MG63 (cell line): ENCODE data around the gene CKMT2. TPM values are rescaled to one million over a fixed set of nuclear protein-coding genes. Genes with fewer than 3 reads are reported as not detected.
"Not testable (repeated sequence)": the region's sequence is repeated elsewhere in the genome, so short reads cannot be mapped to it uniquely, and the experiment has no call there.

Experiments
- DNase-seq: peaks from one replicate; pipeline ENCODE4 v3.0.0-alpha.2; 2020
- H3K27me3 ChIP-seq: fragments of 250-450 bp; sonication (Bioruptor Pico); 2 replicates; pipeline ENCODE4 v1.5.1; 2020; ENCODE audit warnings: mild to moderate bottlenecking, moderate library complexity
- H3K36me3 ChIP-seq: fragments of 250-450 bp; sonication (Bioruptor Pico); 2 replicates; pipeline ENCODE4 v1.5.1; 2020; ENCODE audit warnings: mild to moderate bottlenecking, moderate library complexity
- H3K4me3 ChIP-seq: fragments of 250-450 bp; sonication (Bioruptor Pico); 2 replicates; pipeline ENCODE4 v1.5.1; 2020; ENCODE audit warnings: mild to moderate bottlenecking, moderate library complexity
- H3K9me3 ChIP-seq: fragments of 250-450 bp; sonication (Bioruptor Pico); 2 replicates; pipeline ENCODE4 v1.5.1; 2020; ENCODE audit warnings: mild to moderate bottlenecking, moderate library complexity
- total RNA-seq: library from RNA; depleted of rRNA; stranded (reverse); fragments of >200 nt; shearing (Covaris generic); gene quantifications from 2 replicates; pipeline ENCODE4 v1.2.3, GENCODE V29; 2014; ENCODE audit warnings: low replicate concordance

CKMT2 gene
- total RNA-seq, 1 experiment from 2014 or later = not detected

DNA sequence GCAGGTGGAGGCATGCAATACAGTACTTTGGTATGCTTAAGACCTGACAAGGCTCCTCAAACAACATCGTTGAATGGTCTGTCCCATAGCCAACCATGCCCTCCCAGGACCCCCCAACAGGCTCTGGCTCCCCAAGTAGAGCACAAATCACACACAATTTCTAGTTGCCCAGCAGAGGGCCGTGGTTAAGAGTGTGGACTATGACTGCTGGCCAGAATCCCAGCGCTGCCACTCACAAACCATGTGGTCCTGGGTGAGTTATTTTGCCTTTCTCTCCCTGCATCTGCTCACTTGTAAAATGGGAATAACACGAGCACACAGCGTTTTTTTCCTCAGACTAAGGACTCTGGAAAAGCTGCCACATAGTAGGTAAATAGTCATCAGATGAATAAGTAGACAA is 6.5 kb downstream of the CKMT2 start:
- Histone ChIP-seq H3K36me3 (no peaks in the 10 kb centered on the region), H3K4me3 (no peak overlapping the region), H3K9me3 (no peaks in the 10 kb centered on the region), H3K27me3 (no peaks in the 10 kb centered on the region)
- no peak for DNase-seq

DNA sequence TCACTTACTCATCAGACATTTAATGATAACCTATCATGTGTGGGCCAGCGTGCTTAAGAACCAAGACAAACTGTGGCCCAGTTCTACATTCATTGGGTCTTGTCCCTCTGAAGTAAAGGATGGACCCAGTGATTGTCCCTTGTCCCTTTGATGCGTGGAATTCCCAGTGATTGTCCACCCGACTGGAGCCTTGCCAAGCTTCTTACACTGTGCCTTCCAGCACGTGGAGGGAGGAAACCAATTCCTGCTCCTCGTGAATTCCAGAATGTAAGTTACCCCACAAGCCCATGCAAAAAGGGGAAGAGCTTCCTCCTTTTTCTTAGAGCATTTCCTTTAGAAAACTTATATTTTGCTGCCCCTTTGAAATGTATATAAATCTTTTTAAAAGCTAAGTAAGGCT is 7.9 kb downstream of the CKMT2 start:
- Histone ChIP-seq H3K9me3 (no peaks in the 10 kb centered on the region), H3K36me3 (no peaks in the 10 kb centered on the region; the same call in 1 of the 2 replicates), H3K4me3 (no peak overlapping the region), H3K27me3 (no peaks in the 10 kb centered on the region)
- DNase-seq = no peak

DNA sequence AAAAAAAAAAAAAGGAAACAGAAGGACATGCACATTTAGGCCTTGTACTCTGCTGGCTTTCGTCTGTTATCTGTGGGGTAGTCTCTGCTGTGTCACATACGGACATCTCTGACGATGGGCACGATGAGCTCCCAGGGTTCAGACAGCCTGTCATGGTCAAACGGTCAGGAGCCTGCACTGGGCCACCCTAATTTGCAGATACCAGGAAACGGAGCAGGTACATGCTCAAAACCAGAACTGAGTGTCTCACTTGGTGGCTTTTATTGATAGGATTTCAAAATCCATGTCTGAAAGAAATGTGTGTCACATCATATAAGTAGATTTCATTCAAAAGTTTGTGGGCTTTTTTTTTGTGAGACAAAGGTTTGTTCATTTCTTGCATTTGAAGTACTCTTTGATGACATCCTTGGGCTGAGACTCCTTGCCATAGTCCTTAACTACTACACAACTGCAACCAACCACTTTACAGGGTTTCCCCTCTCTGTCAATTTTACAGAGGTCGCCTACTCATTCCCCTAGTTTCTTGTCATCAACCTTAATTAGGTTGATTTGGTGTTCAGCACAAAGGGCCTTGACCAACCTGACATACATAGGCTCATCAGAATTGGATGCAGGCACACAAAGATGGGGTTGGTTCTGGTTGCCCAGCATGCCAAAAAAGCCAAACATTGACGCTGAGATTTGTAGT is 9.0 kb downstream of the CKMT2 start:
- Histone ChIP-seq H3K9me3 (no peaks in the 10 kb centered on the region), H3K27me3 (no peaks in the 10 kb centered on the region), H3K36me3 (no peaks in the 10 kb centered on the region; the same call in 1 of the 2 replicates), H3K4me3 (no peak overlapping the region)
- no peak for DNase-seq

DNA sequence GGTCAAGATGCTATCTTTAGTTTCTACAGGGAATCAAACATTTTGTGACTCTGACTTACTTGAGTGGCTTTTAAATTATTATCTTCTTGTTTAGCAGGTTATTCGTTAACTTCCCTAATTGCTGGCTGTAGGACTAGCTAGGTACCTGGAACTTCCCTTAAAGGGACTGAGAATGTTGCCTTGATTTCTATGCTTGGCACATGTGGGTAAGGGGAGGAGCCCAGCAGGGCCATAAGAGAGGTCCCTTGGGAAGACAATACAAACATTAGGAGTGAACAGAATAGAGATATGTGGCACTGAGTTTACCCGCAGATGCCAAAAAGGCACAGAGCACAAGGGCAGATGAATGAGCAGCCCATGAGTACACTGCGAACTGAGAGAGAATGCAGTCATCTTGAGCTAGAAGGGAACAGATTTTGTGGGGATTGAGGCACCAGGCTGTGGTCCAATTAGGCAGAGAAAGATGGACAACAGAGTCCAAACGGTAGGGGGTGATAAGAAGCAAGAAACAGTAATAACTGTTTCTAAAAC is 9.8 kb downstream of the CKMT2 start:
- Histone ChIP-seq H3K27me3 (no peaks in the 10 kb centered on the region), H3K36me3 (no peaks in the 10 kb centered on the region; the same call in 1 of the 2 replicates), H3K4me3 (no peak overlapping the region), H3K9me3 (no peaks in the 10 kb centered on the region)
- no peak for DNase-seq

DNA sequence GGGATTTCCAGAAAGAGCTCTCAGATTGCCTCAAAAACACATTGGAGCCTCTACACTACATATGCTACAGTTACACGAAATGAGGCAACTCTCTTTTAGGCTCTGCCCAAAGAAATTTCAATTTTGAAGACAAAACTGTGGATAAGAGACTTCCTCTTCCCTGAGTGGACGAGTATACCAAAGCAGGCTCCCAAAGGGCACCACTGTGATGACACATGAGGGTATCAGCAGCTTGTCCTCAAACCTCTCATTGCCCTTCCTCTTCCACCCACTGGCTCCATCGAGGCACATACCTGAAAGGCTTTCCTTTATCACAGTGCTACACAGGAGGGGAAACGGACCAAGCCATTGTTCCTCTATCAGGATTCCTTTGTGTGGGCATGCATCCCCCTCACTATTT is 11.3 kb downstream of the CKMT2 start:
- DNase-seq = no peak
- Histone ChIP-seq H3K4me3 (no peak overlapping the region), H3K27me3 (no peaks in the 10 kb centered on the region), H3K9me3 (no peaks in the 10 kb centered on the region), H3K36me3 (no peaks in the 10 kb centered on the region; the same call in 1 of the 2 replicates)

DNA sequence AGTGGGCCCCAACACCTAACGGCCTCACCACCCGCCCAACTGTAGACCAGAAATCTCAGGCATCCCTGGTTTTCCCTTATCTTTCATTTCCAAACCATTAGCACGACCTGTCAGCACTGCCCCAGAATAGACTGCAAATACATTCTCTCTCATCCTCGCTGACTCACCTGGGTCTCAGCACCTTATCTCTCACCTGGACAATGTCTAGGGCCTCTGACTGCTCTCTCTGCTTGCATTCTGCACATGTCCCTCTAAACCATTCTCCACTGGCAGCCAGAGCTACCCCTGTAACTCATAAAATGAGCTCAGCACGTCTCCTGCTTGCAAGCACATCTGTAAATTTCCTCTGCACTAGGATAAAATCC is 12.7 kb downstream of the CKMT2 start:
- Histone ChIP-seq H3K36me3 (no peaks in the 10 kb centered on the region; the same call in 1 of the 2 replicates), H3K27me3 (no peaks in the 10 kb centered on the region), H3K9me3 (no peaks in the 10 kb centered on the region), H3K4me3 (no peak overlapping the region)
- DNase-seq = no peak

DNA sequence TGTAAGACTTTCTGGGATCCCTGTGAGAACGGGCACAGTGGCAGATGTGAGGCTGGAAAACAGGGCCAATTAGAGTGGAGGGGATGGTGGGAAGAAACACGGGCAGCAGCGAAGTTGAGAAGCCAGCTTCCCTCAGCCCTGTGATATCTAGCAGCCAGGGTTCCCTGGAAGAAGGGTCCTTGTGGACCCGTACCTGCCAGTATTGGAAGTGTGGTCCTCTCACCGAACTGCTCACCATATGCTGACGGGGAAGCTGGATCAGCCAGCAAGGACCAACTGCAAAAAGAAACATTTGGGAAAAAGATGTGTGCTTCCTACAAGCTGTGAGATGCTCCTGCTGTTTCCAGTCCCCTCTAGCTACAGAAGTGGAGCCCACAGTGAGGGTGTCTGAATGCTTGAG is 13.6 kb downstream of the CKMT2 start:
- H3K36me3 ChIP-seq = no peaks in the 10 kb centered on the region; the same call in 1 of the 2 replicates
- no peak for DNase-seq
- no peaks in the 10 kb centered on the region for H3K9me3 ChIP-seq
- no peaks in the 10 kb centered on the region for H3K27me3 ChIP-seq
- H3K4me3 ChIP-seq = no peak overlapping the region

DNA sequence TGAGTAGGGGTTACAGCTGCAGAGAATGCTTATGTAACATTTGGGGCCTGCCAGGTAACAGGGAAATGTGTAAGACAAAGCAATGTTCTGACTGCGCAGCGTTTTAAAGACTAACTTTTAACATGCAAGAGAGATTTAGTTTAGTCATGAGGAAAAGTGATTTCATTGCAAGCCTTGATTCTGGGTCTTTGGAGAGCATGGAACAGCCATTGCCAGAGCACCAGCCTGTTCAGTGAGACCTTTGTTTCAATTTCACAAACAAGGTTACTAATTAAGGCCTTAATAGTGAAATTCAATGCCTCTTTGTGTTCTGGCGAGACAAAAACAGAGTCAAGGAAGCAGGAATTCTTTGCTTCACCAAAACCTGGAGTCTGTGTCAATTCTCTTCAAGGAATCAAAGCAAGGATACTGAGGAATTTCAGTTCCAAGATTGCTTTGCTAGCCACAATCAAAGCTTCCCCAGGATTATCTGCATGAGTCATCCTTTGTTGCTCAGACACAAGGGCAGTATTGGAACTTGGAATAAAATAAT is 14.4 kb downstream of the CKMT2 start:
- Histone ChIP-seq H3K9me3 (no peaks in the 10 kb centered on the region), H3K27me3 (no peaks in the 10 kb centered on the region), H3K36me3 (no peaks in the 10 kb centered on the region; the same call in 1 of the 2 replicates), H3K4me3 (no peak overlapping the region)
- no peak for DNase-seq

DNA sequence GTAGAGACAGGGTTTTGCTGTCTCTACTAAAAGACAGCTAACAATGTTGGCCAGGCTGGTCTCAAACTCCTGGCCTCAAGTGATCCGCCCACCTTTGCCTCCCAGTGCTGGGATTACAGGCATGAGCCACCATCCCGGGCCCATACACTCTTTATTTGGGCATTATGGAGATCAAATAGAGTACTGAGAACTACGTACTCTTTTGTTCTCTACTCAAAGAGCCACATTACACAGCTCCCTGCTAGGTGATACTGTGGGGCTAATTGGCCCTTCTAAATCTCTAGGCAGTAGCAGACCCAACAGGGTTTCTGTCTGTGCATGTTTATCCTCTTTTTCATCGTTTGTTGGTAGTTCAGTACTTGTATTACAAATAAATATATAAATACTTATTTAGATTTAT is 16.1 kb downstream of the CKMT2 start:
- Histone ChIP-seq H3K9me3 (no peaks in the 10 kb centered on the region), H3K36me3 (no peaks in the 10 kb centered on the region; the same call in 1 of the 2 replicates), H3K4me3 (no peak overlapping the region), H3K27me3 (no peaks in the 10 kb centered on the region)
- no peak for DNase-seq

DNA sequence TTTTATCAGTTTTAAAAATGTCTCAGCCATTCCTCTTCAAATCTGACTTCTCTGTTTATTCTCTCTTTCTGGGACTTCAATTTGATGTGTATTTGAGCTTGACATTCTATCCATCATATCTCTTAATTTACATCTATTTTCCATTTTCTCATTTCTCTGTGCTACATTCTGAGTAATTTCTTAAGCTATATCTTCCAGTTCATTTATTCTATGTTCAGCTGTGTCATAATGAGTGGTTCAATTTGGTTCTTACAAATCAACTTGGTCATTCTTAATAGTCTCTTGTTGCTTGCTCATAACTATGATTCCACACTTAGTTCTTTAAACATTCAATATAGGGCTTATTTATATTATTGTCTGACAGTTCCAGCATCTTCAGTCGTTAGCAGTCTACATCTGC is 16.9 kb downstream of the CKMT2 start:
- Histone ChIP-seq H3K4me3 (no peak overlapping the region), H3K9me3 (no peaks in the 10 kb centered on the region), H3K27me3 (no peaks in the 10 kb centered on the region), H3K36me3 (no peaks in the 10 kb centered on the region; the same call in 1 of the 2 replicates)
- no peak for DNase-seq

DNA sequence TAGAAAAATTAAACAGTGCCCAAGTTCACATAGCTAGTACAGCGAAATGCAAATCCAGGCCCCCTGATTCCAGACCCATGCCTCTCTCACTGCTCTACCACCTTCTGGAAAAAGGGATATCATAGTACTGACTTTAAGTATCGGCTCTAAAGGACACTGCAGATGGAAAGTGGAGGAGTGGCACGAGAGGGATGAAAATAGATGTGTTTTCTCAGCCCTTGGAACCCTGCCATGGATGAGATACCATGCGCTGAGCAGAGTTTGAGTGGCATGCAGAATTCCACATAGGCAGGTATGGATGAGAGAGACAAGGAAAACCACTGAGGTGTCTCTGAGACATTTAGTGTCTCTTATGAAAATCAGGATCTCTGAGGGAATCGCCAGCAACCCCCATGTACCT is 18.8 kb downstream of the CKMT2 start:
- no peaks in the 10 kb centered on the region for H3K27me3 ChIP-seq
- no peaks in the 10 kb centered on the region for H3K9me3 ChIP-seq
- H3K4me3 ChIP-seq = no peak overlapping the region
- H3K36me3 ChIP-seq = no peaks in the 10 kb centered on the region
- no peak for DNase-seq

DNA sequence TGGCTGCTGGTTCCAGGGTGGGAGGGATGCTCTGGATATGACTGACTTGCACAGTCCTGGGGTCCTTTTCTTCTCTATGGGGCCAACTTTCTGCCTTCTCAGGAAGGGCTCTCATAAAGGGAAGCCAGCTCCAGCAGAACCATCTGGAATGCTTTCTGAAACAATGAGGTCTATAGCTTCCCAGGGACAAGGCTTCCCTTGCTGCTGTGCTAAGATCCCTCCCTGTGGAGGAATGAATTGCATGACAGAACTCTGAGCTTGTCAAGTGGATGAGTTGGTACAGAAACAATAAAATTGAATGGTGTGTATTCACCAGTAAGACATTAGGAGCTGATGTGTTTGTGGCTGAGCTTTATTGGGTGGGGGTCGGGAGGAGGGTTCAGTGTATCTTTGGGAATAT is 19.8 kb downstream of the CKMT2 start:
- Histone ChIP-seq H3K4me3 (no peak overlapping the region), H3K36me3 (no peaks in the 10 kb centered on the region), H3K27me3 (no peaks in the 10 kb centered on the region), H3K9me3 (no peaks in the 10 kb centered on the region)
- no peak for DNase-seq

DNA sequence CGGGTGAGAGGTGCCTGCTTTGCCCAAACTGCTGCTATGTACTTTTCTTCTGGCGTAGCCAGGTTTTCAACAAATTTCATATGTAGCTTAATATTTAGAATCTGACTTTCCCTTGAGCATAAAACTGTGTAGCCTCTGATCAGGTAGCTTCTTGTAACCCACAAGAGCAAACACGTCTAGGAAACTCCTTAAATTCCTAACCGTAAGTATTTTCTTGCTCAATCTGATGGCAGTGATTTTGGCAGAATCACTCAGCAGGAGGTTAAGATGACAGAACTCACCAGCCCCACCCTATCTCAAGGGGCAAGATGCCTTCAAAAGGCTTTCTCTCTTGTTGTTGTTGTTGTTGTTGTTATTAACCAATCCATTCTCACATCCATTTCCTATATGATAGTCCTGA is 20.8 kb downstream of the CKMT2 start:
- H3K27me3 ChIP-seq = no peaks in the 10 kb centered on the region
- H3K4me3 ChIP-seq = no peak overlapping the region
- H3K9me3 ChIP-seq = no peaks in the 10 kb centered on the region
- no peak for DNase-seq
- H3K36me3 ChIP-seq = no peaks in the 10 kb centered on the region

DNA sequence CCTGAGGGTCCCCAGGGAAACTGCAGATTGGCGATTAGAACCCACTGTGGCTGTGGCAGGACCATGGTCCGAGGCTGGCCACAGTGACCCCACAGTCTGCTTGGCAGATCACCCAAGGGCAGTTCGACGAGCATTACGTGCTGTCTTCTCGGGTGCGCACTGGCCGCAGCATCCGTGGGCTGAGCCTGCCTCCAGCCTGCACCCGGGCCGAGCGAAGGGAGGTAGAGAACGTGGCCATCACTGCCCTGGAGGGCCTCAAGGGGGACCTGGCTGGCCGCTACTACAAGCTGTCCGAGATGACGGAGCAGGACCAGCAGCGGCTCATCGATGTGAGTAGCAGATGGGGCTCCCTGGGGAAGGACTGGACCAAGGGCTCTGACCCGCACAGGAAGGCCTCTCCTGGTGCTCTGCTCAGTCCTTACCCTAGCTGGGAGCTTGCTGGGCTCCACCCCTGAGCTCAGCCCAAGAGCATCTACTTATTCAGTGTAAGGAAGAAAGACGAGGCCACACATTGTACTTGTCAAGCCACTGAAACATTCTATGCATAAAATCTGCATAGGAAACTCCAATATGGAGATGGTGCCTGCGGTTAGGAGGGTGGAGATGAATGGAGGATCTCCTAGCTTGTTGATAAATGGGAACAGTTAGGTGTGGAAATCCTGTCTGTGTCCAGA is 21.9 kb downstream of the CKMT2 start:
- Histone ChIP-seq H3K27me3 (no peaks in the 10 kb centered on the region), H3K9me3 (no peaks in the 10 kb centered on the region)
- DNase-seq = no peak

DNA sequence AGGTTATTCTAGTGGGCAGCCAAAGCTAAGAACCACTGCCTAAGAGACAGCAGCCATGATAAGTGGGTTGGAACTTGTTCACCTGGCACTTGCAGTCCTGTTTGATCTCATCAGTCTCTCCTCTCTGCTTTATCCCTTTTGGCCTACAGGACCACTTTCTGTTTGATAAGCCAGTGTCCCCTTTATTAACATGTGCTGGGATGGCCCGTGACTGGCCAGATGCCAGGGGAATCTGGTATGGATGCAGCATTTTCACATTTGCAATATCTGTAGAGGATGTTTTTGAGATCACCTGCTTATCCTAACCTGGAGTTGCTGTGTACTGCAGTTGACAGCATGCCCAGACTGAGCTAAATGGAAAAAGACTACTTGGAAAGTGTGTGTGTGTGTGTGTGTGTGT is 23.6 kb downstream of the CKMT2 start:
- DNase-seq = no peak
- Histone ChIP-seq H3K9me3 (0 out of 2 replicates have a peak, but pooled peaks cover 2% of the 10 kb centered on the region), H3K36me3 (no peaks in the 10 kb centered on the region), H3K27me3 (no peaks in the 10 kb centered on the region), H3K4me3 (no peak overlapping the region)

More for the DNA sequence above, 21.9 kb downstream of the CKMT2 start:
- H3K4me3 ChIP-seq = no peak overlapping the region
- no peaks in the 10 kb centered on the region for H3K36me3 ChIP-seq

DNA sequence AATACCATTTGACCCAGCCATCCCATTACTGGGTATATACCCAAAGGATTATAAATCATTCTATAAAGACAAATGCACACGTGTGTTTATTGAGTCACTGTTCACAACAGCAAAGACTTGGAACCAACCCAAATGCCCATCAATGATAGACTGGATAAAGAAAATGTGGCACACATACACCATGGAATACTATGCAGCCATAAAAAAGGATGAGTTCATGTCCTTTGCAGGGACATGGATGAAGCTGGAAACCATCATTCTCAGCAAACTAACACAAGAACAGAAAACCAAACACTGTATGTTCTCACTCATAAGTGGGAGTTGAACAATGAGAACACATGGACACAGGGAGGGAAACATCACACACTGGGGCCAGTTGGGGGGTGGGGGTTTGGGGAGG is 29.7 kb downstream of the CKMT2 start:
- not testable (repeated sequence) for H3K4me3 ChIP-seq, H3K36me3 ChIP-seq, H3K27me3 ChIP-seq, DNase-seq, H3K9me3 ChIP-seq

DNA sequence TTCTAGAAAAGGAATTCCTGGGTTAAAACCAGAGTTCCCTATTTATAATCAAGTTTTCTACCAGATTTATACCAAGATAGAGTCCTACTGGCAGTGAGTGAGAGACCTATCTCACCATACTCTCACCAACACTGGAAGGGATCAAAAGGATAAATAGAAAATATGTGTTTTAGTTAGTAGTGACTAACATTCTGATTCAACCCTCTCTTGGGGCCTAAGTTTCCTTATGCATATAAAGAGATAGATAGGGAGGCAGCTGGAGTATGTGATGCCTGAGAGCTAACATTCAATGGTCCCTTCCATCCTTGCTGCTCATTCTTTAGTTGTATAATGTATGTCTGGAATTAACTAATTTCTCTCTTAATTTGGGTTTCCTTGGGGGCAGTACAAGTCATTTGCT is 32.0 kb downstream of the CKMT2 start:
- DNase-seq = no peak
- Histone ChIP-seq H3K9me3 (0 out of 2 replicates have a peak, but pooled peaks cover 2% of the 10 kb centered on the region), H3K4me3 (no peak overlapping the region), H3K27me3 (no peaks in the 10 kb centered on the region), H3K36me3 (peaks cover 2% of the 10 kb centered on the region; the same call in 1 of the 2 replicates)
